ENCODE results near the gene TSPAN14. TPM values are rescaled to one million over a fixed set of nuclear protein-coding genes. Genes with fewer than 3 reads are reported as not detected.
A peak's percentile ranks its signal among the peaks of the same experiment; 100 is the strongest.

The TSPAN14 gene
- total RNA-seq, 1 donor from 2014 or later = 199 TPM

- no peak for DNase-seq (ENCODE audit: low read depth)
Observed at GRCh38 chr10:80504158-80504811, 50.2 kb downstream of the TSPAN14 start.

- no peak for DNase-seq (ENCODE audit: low read depth)
Observed at GRCh38 chr10:80504897-80505465, 50.9 kb downstream of the TSPAN14 start.

DNA sequence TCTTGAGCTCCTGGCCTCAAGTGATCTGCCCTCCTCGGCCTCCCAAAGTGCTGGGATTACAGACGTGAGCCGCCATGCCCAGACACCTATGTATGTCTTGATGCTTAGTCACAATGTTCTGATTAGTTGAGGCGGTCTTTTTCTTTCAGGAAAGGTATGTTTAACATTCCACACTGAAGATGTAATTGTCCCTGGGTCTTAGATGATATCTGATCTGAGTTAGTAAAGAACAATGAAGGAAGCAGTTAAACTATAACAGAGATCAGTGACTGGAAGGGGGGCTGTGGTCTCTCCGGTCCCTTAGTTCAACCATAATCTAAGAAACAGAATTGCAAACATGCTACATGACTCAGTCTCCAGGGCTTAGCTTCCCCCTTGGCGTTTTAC lies 52.1 kb downstream of the TSPAN14 start:
- peak; percentile 96 for DNase-seq (ENCODE audit: low read depth)

DNA sequence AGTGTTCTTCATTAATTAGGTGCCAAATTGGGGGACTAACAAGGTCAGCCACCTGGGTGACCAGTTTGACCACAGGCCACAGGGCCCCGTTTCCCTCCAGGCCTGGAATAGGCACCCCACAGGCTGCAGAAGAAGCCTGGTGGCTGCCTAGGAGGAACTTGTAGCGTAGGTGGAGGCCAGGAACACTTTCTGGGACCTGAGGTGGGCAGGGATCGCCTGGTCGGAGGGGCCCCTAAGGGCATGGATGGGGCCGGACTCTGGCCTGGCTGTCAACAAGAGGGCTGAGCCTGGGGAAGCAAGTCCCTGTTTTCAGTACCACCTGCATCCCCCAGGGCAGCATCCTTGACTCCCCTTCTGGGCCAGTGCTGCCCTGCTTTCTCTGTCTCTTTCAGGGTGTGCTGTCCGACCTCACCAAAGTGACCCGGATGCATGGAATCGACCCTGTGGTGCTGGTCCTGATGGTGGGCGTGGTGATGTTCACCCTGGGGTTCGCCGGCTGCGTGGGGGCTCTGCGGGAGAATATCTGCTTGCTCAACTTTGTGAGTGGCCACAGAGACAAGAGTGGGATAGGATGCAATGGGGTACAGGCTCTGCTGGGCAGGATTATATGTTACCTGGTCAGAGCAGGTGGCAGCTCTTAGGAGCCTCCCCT lies 52.9 kb downstream of the TSPAN14 start:
- DNase-seq (ENCODE audit: low read depth) = no peak

DNA sequence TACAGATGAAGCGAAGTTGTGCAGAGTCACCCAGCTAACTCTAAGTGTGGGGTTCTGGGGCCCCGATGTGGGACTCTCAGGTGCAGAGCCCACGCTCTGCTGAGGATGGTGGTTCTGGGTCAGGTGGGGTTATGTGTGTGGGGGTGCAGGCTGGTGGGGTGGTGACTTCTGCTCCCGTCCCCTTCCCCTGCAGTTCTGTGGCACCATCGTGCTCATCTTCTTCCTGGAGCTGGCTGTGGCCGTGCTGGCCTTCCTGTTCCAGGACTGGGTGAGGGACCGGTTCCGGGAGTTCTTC lies 54.9 kb downstream of the TSPAN14 start:
- DNase-seq (ENCODE audit: low read depth) = no peak

- DNase-seq (ENCODE audit: low read depth) = peak; percentile 82
Observed at GRCh38 chr10:80509403-80510161, 55.5 kb downstream of the TSPAN14 start.

GRCh38 chr10:80512031-80512526 lies 58.0 kb downstream of the TSPAN14 start:
- no peak for DNase-seq (ENCODE audit: low read depth)

DNA sequence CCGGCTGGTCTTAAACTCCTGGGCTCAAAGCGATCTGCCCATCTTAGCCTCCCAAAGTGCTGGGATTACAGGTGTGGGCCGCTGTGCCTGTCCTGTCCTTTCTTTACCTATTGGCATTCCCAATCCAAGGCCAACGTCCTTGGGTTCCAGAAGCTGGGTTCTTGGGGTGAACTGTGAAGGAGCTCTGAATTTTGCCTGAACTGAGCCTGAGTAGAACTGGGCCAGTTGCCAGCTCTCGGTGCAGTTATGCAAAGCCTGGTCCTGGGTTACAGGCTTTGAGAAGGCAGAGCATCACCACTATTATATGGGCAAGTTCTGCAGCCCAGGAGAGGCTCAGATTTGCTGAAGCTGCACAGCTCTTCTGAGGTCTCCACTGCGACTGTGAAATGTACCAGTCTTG lies 59.0 kb downstream of the TSPAN14 start:
- no peak for DNase-seq (ENCODE audit: low read depth)

GRCh38 chr10:80515511-80515910 lies 61.4 kb downstream of the TSPAN14 start:
- DNase-seq (ENCODE audit: low read depth) = no peak

GRCh38 chr10:80515941-80516340 lies 61.8 kb downstream of the TSPAN14 start:
- no peak for DNase-seq (ENCODE audit: low read depth)

DNA sequence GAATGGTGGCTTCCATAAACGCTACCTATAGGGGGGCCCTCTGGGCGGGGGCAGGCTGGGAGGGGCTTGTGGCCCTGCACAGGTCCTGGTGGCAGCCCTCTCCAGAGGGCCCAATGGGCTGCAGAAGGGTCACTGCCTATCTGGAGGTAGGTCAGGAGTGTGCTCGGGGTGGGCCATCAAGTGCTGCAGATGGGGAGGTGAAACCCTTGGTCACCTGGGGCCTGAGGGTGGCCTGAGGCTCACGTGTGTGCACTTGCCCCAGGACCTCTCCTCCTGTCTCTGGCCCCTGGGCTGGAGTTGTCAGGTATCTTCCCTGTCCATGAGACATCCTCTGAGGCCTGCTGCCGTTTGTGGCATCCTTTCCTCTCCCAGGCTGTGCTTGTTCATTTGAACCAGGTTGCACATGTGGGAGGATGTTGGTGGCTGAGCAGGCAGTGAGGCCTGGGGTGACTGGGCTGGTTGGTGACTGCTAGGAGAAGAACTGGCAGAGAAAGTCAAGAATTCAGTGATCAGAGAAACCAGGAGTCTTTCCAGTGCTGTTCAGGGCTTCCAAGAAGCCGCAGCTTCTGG lies 62.5 kb downstream of the TSPAN14 start:
- no peak for DNase-seq (ENCODE audit: low read depth)

- no peak for DNase-seq (ENCODE audit: low read depth)
Observed at GRCh38 chr10:80517416-80518142, 63.5 kb downstream of the TSPAN14 start.

DNA sequence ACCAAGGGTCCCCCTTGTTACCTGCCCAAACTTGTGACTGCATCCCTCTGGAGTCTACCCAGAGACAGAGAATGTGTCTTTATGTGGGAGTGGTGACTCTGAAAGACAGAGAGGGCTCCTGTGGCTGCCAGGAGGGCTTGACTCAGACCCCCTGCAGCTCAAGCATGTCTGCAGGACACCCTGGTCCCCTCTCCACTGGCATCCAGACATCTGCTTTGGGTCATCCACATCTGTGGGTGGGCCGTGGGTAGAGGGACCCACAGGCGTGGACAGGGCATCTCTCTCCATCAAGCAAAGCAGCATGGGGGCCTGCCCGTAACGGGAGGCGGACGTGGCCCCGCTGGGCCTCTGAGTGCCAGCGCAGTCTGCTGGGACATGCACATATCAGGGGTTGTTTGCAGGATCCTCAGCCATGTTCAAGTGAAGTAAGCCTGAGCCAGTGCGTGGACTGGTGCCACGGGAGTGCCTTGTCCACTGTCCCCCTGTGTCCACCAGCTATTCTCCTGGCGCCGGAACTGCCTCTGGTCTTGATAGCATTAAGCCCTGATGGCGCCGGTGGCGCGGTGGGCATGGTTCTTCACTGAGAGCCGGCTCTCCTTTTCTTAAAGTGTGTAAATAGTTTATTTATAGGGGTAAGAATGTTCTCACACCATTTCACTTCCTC lies 64.2 kb downstream of the TSPAN14 start:
- DNase-seq (ENCODE audit: low read depth) = no peak

- DNase-seq (ENCODE audit: low read depth) = no peak
Observed at GRCh38 chr10:80518807-80519360, 64.8 kb downstream of the TSPAN14 start.

- no peak for DNase-seq (ENCODE audit: low read depth)
Observed at GRCh38 chr10:80519936-80520650, 66.0 kb downstream of the TSPAN14 start.

GRCh38 chr10:80520661-80521470 lies 66.8 kb downstream of the TSPAN14 start:
- DNase-seq (ENCODE audit: low read depth) = no peak

DNA sequence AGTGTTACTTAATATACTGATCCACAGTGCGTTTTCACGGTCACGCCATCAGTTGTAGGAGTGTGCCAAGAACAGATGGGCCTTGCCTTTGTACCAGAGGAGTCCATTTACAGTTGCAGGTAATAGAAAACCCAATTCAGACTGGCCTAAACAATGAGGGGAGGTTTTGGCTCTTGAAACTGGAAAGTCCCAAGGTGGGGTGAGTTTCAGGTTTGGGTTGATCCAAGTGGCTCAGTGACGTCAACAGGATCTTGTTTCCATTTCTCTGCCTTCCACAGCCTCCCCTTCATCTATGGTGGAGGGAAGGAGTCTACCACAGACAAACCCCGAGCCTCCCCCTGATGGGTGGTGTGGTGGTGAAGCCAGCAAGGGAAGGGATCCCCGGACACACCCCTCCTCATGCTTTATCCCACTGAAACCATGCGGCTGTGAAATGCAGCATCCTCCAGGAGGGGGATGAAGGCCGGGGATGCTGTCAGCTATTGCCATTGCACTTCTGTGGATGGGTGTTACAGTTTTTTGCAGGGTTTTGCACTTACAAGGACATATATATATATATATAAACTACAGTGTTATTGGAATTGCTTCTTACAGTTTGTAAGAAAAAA lies 68.8 kb downstream of the TSPAN14 start:
- no peak for DNase-seq (ENCODE audit: low read depth)

GRCh38 chr10:80523773-80524172 lies 69.7 kb downstream of the TSPAN14 start:
- DNase-seq (ENCODE audit: low read depth) = no peak
